Right cardiac atrium (tissue), 5 donors: Measurements from ENCODE around the gene CAPG. TPM values are rescaled to one million over a fixed set of nuclear protein-coding genes. Genes with fewer than 3 reads are reported as not detected.
"Not testable (repeated sequence)": the region's sequence is repeated elsewhere in the genome, so short reads cannot be mapped to it uniquely, and the experiment has no call there.

Experiments used
- ATAC-seq, 2 donors: fragments of 200-7000 bp; cut with Tn5 transposase; one replicate each; pipeline versions ENCODE4 v1.8.0 to v1.9.1; 2020; ENCODE audit warnings: moderate library complexity in 2 of 2, mild to moderate bottlenecking in 1 of 2
- DNase-seq, 3 donors: peaks; one replicate each; pipeline ENCODE4 v3.0.0-alpha.2; 2020
- H3K27ac ChIP-seq: one replicate; pipeline ENCODE4 v1.5.1; 2013; ENCODE audit warnings: mild to moderate bottlenecking, low read length, control low read depth, moderate library complexity
- H3K27me3 ChIP-seq: one replicate; pipeline ENCODE4 v1.6.1; 2013; ENCODE audit not compliant: control insufficient read depth, insufficient read depth
- H3K4me1 ChIP-seq: one replicate; pipeline ENCODE4 v1.6.1; 2013; ENCODE audit warnings: low read length; ENCODE audit not compliant: control insufficient read depth, insufficient read depth
- H3K4me3 ChIP-seq: one replicate; pipeline ENCODE4 v1.5.1; 2013; ENCODE audit warnings: low read length, control low read depth
- H3K9me3 ChIP-seq: one replicate; pipeline ENCODE4 v1.6.1; 2013; ENCODE audit warnings: low read length; ENCODE audit not compliant: control insufficient read depth
- WGBS: extraction: QIAGEN DNeasy Blood & Tissue Kit; methylation state at CpG from one replicate; pipeline ENCODE4 v1.1.7; 2013; 5-methylcytosine and 5-hydroxymethylcytosine counted together
- intact Hi-C, 4 donors: fragments of 100-400 bp; cut with DNase I; formaldehyde crosslinking; loops; one replicate each; pipeline versions ENCODE4 v1.11.0 to v1.14.0; 2022 to 2023
- polyA plus RNA-seq: library from polyadenylated mRNA; stranded (reverse); fragments of 200-250 nt; gene quantifications from one replicate; pipeline ENCODE4 v1.2.3, GENCODE V29; 2013
- total RNA-seq, 4 donors: library from RNA; stranded (reverse); fragmentation: NEBNext Ultra II Directional; extraction: Animal tissue kit (Norgen Biotek cat#: 25700); gene quantifications; one replicate each; pipeline ENCODE4 v1.2.1, GENCODE V29; 2021
- donor health status: healthy with polysubstance abuse.
- donor health status: DM: no; HTN: yes; CAD: no.
- donor health status: DM: no; HTN: no; CAD: no.
- donor health status: DM: no; HTN: yes; CAD: no; lungs with severe emphysema.
- donor health status: DM: yes; HTN: yes; CAD: no.

The CAPG gene
- total and polyA plus RNA-seq, 5 donors: 6.8 to 15.6 (median 13.2) TPM

GRCh38 chr2:85447222-85447585, 37.0 kb upstream of the CAPG start:
- 93% methylated on average over 8 of the region's 8 CpGs for WGBS

GRCh38 chr2:85446296-85447221, 36.4 kb upstream of the CAPG start:
- no peak for DNase-seq
- H3K27me3 ChIP-seq: no peaks in the 10 kb centered on the region
- no peaks in the 10 kb centered on the region for H3K9me3 ChIP-seq
- ATAC-seq: no peak
- H3K27ac ChIP-seq: peak overlapping the region; percentile 73
- peaks cover 4% of the 10 kb centered on the region for H3K4me1 ChIP-seq
- 77% methylated on average over 14 of the region's 14 CpGs for WGBS
- H3K4me3 ChIP-seq: no peak overlapping the region
- intact Hi-C loops: no loop called here

More at GRCh38 chr2:85447222-85447585, 37.0 kb upstream of the CAPG start:
- Histone ChIP-seq H3K27ac (no peak overlapping the region), H3K4me3 (no peak overlapping the region), H3K4me1 (peaks cover 4% of the 10 kb centered on the region), H3K9me3 (no peaks in the 10 kb centered on the region), H3K27me3 (no peaks in the 10 kb centered on the region)
- ATAC-seq (no peak), DNase-seq (no peak)
- intact Hi-C loops: no loop called here

GRCh38 chr2:85445316-85446295, 35.4 kb upstream of the CAPG start:
- intact Hi-C loops: no loop called here
- Histone ChIP-seq H3K4me1 (peaks cover 4% of the 10 kb centered on the region), H3K27me3 (no peaks in the 10 kb centered on the region), H3K4me3 (no peak overlapping the region), H3K27ac (peak overlapping the region; percentile 73), H3K9me3 (no peaks in the 10 kb centered on the region)
- ATAC-seq (peak; percentile 73 to 77), DNase-seq (peak; percentile 27 to 73 (median 71))
- WGBS: 92% methylated on average over 5 of the region's 5 CpGs

- no peak for ATAC-seq
- no peak overlapping the region for H3K27ac ChIP-seq
- H3K4me1 ChIP-seq: peaks cover 4% of the 10 kb centered on the region
- H3K4me3 ChIP-seq: no peak overlapping the region
- intact Hi-C loops: no loop called here
- 88% methylated on average over 6 of the region's 6 CpGs for WGBS
- no peaks in the 10 kb centered on the region for H3K27me3 ChIP-seq
- no peaks in the 10 kb centered on the region for H3K9me3 ChIP-seq
- no peak for DNase-seq
Measured at GRCh38 chr2:85444629-85445172, 34.5 kb upstream of the CAPG start.

GRCh38 chr2:85441864-85442263, 31.7 kb upstream of the CAPG start:
- intact Hi-C loops: no loop called here
- Histone ChIP-seq H3K27me3 (no peaks in the 10 kb centered on the region), H3K27ac (no peak overlapping the region), H3K4me3 (no peak overlapping the region), H3K4me1 (peaks cover 14% of the 10 kb centered on the region), H3K9me3 (no peaks in the 10 kb centered on the region)
- no peak for ATAC-seq
- no peak for DNase-seq
- WGBS: 72% methylated on average over 4 of the region's 4 CpGs

- intact Hi-C loops: no loop called here
- peaks cover 11% of the 10 kb centered on the region for H3K4me1 ChIP-seq
- 97% methylated on average over 5 of the region's 5 CpGs for WGBS
- H3K4me3 ChIP-seq: no peak overlapping the region
- DNase-seq (no peak), ATAC-seq (no peak)
- no peaks in the 10 kb centered on the region for H3K9me3 ChIP-seq
- H3K27me3 ChIP-seq: no peaks in the 10 kb centered on the region
- H3K27ac ChIP-seq: no peak overlapping the region
Measured at GRCh38 chr2:85440729-85441128, 30.6 kb upstream of the CAPG start.

GRCh38 chr2:85439986-85440385, 29.8 kb upstream of the CAPG start:
- Histone ChIP-seq H3K4me3 (no peak overlapping the region), H3K27ac (no peak overlapping the region), H3K4me1 (peaks cover 10% of the 10 kb centered on the region), H3K27me3 (no peaks in the 10 kb centered on the region), H3K9me3 (no peaks in the 10 kb centered on the region)
- 93% methylated on average over 7 of the region's 7 CpGs for WGBS
- ATAC-seq: no peak
- intact Hi-C loops: loop anchor here in 2 of 4 donors (5.0 kb wide), 1 partner anchor 97 kb away; the partner anchor contains the start of gene MAT2A (in 2 of the 2)
- no peak for DNase-seq

- peak in 1 of 3 donors; percentile 9 for DNase-seq
- H3K4me1 ChIP-seq, H3K4me3 ChIP-seq, H3K9me3 ChIP-seq, H3K27ac ChIP-seq, H3K27me3 ChIP-seq, ATAC-seq: not testable (repeated sequence)
- WGBS: 95% methylated on average over 9 of the region's 9 CpGs
- intact Hi-C loops: loop anchor here in 2 of 4 donors (5.0 kb wide), 1 partner anchor 98 kb away; the partner anchor contains the start of gene MAT2A (in 2 of the 2)
Measured at GRCh38 chr2:85439569-85439968, 29.4 kb upstream of the CAPG start.

GRCh38 chr2:85439025-85439472, 28.9 kb upstream of the CAPG start:
- H3K4me1 ChIP-seq: peaks cover 10% of the 10 kb centered on the region
- intact Hi-C loops: loop anchor here in 2 of 4 donors (5.0 kb wide), 1 partner anchor 98 kb away; the partner anchor contains the start of gene MAT2A (in 2 of the 2)
- no peak overlapping the region for H3K4me3 ChIP-seq
- H3K9me3 ChIP-seq: no peaks in the 10 kb centered on the region
- H3K27me3 ChIP-seq: no peaks in the 10 kb centered on the region
- peak overlapping the region; percentile 99 for H3K27ac ChIP-seq
- no peak for ATAC-seq
- whole genome bisulfite sequencing: 82% methylated on average over 6 of the region's 6 CpGs
- DNase-seq: peak in 1 of 3 donors; percentile 6

- intact Hi-C loops: loop anchor here in 2 of 4 donors (5.0 kb wide), 1 partner anchor 99 kb away; the partner anchor contains the start of gene MAT2A (in 2 of the 2)
- no peaks in the 10 kb centered on the region for H3K9me3 ChIP-seq
- WGBS: 36% methylated on average over 19 of the region's 19 CpGs
- peak overlapping the region; percentile 99 for H3K27ac ChIP-seq
- DNase-seq (peak; percentile 54 to 81 (median 77)), ATAC-seq (peak; percentile 25 to 37)
- H3K4me3 ChIP-seq: peak overlapping the region; percentile 66
- peaks cover 15% of the 10 kb centered on the region for H3K4me1 ChIP-seq
- H3K27me3 ChIP-seq: no peaks in the 10 kb centered on the region
Measured at GRCh38 chr2:85438201-85439024, 28.2 kb upstream of the CAPG start.
